Measurements from ENCODE around the gene NETO1.

NETO1 gene

GRCh38 chr18:72834731-72835130 is 33.1 kb downstream of the NETO1 start:
- H3K4me1 ChIP-seq (ENCODE audit: control insufficient read depth, low read depth, low read length), result no peaks in the 10 kb centered on the region
- no peaks in the 10 kb centered on the region for H3K9me3 ChIP-seq (ENCODE audit: control insufficient read depth, low read depth, low read length)
- H3K36me3 ChIP-seq (ENCODE audit: control insufficient read depth, low read depth, low read length), result no peaks in the 10 kb centered on the region
- H3K4me3 ChIP-seq (ENCODE audit: low read length), result no peak overlapping the region
- H3K9ac ChIP-seq (ENCODE audit: low read length), result no peak overlapping the region
- H3K27me3 ChIP-seq (ENCODE audit: control insufficient read depth, insufficient read depth, low read length), result no peaks in the 10 kb centered on the region
- H3K27ac ChIP-seq (ENCODE audit: low read length), result no peak overlapping the region

- Histone ChIP-seq H3K36me3 (ENCODE audit: control insufficient read depth, low read depth, low read length) (no peaks in the 10 kb centered on the region), H3K9me3 (ENCODE audit: control insufficient read depth, low read depth, low read length) (no peaks in the 10 kb centered on the region), H3K9ac (ENCODE audit: low read length) (no peak overlapping the region), H3K4me3 (ENCODE audit: low read length) (no peak overlapping the region), H3K27me3 (ENCODE audit: control insufficient read depth, insufficient read depth, low read length) (no peaks in the 10 kb centered on the region), H3K27ac (ENCODE audit: low read length) (no peak overlapping the region), H3K4me1 (ENCODE audit: control insufficient read depth, low read depth, low read length) (no peaks in the 10 kb centered on the region)
Observed at GRCh38 chr18:72833471-72833870, 34.3 kb downstream of the NETO1 start.

GRCh38 chr18:72830109-72830508 is 37.7 kb downstream of the NETO1 start:
- H3K4me3 ChIP-seq (ENCODE audit: low read length), result no peak overlapping the region
- no peaks in the 10 kb centered on the region for H3K36me3 ChIP-seq (ENCODE audit: control insufficient read depth, low read depth, low read length)
- H3K27me3 ChIP-seq (ENCODE audit: control insufficient read depth, insufficient read depth, low read length), result no peaks in the 10 kb centered on the region
- no peaks in the 10 kb centered on the region for H3K4me1 ChIP-seq (ENCODE audit: control insufficient read depth, low read depth, low read length)
- H3K27ac ChIP-seq (ENCODE audit: low read length), result no peak overlapping the region
- no peaks in the 10 kb centered on the region for H3K9me3 ChIP-seq (ENCODE audit: control insufficient read depth, low read depth, low read length)
- H3K9ac ChIP-seq (ENCODE audit: low read length), result no peak overlapping the region

GRCh38 chr18:72828601-72829000 is 39.2 kb downstream of the NETO1 start:
- Histone ChIP-seq H3K27ac (ENCODE audit: low read length) (no peak overlapping the region), H3K9ac (ENCODE audit: low read length) (no peak overlapping the region), H3K27me3 (ENCODE audit: control insufficient read depth, insufficient read depth, low read length) (no peaks in the 10 kb centered on the region), H3K9me3 (ENCODE audit: control insufficient read depth, low read depth, low read length) (no peaks in the 10 kb centered on the region), H3K4me1 (ENCODE audit: control insufficient read depth, low read depth, low read length) (no peaks in the 10 kb centered on the region), H3K4me3 (ENCODE audit: low read length) (no peak overlapping the region), H3K36me3 (ENCODE audit: control insufficient read depth, low read depth, low read length) (no peaks in the 10 kb centered on the region)

GRCh38 chr18:72826736-72827135 is 41.1 kb downstream of the NETO1 start:
- H3K27ac ChIP-seq (ENCODE audit: low read length), result no peak overlapping the region
- no peaks in the 10 kb centered on the region for H3K9me3 ChIP-seq (ENCODE audit: control insufficient read depth, low read depth, low read length)
- H3K36me3 ChIP-seq (ENCODE audit: control insufficient read depth, low read depth, low read length), result no peaks in the 10 kb centered on the region
- H3K4me1 ChIP-seq (ENCODE audit: control insufficient read depth, low read depth, low read length), result no peaks in the 10 kb centered on the region
- H3K9ac ChIP-seq (ENCODE audit: low read length), result no peak overlapping the region
- H3K27me3 ChIP-seq (ENCODE audit: control insufficient read depth, insufficient read depth, low read length), result no peaks in the 10 kb centered on the region
- no peak overlapping the region for H3K4me3 ChIP-seq (ENCODE audit: low read length)

- no peak overlapping the region for H3K9ac ChIP-seq (ENCODE audit: low read length)
- H3K9me3 ChIP-seq (ENCODE audit: control insufficient read depth, low read depth, low read length), result no peaks in the 10 kb centered on the region
- no peaks in the 10 kb centered on the region for H3K4me1 ChIP-seq (ENCODE audit: control insufficient read depth, low read depth, low read length)
- H3K4me3 ChIP-seq (ENCODE audit: low read length), result no peak overlapping the region
- H3K36me3 ChIP-seq (ENCODE audit: control insufficient read depth, low read depth, low read length), result no peaks in the 10 kb centered on the region
- no peaks in the 10 kb centered on the region for H3K27me3 ChIP-seq (ENCODE audit: control insufficient read depth, insufficient read depth, low read length)
- H3K27ac ChIP-seq (ENCODE audit: low read length), result no peak overlapping the region
Observed at GRCh38 chr18:72823345-72823744, 44.4 kb downstream of the NETO1 start.

- no peaks in the 10 kb centered on the region for H3K4me1 ChIP-seq (ENCODE audit: control insufficient read depth, low read depth, low read length)
- no peak overlapping the region for H3K9ac ChIP-seq (ENCODE audit: low read length)
- H3K27ac ChIP-seq (ENCODE audit: low read length), result no peak overlapping the region
- H3K9me3 ChIP-seq (ENCODE audit: control insufficient read depth, low read depth, low read length), result no peaks in the 10 kb centered on the region
- no peak overlapping the region for H3K4me3 ChIP-seq (ENCODE audit: low read length)
- H3K36me3 ChIP-seq (ENCODE audit: control insufficient read depth, low read depth, low read length), result no peaks in the 10 kb centered on the region
- H3K27me3 ChIP-seq (ENCODE audit: control insufficient read depth, insufficient read depth, low read length), result no peaks in the 10 kb centered on the region
Observed at GRCh38 chr18:72822202-72822601, 45.6 kb downstream of the NETO1 start.

- Histone ChIP-seq H3K36me3 (ENCODE audit: control insufficient read depth, low read depth, low read length) (no peaks in the 10 kb centered on the region), H3K4me1 (ENCODE audit: control insufficient read depth, low read depth, low read length) (no peaks in the 10 kb centered on the region), H3K4me3 (ENCODE audit: low read length) (no peak overlapping the region), H3K9me3 (ENCODE audit: control insufficient read depth, low read depth, low read length) (no peaks in the 10 kb centered on the region), H3K27me3 (ENCODE audit: control insufficient read depth, insufficient read depth, low read length) (no peaks in the 10 kb centered on the region), H3K9ac (ENCODE audit: low read length) (no peak overlapping the region), H3K27ac (ENCODE audit: low read length) (no peak overlapping the region)
Observed at GRCh38 chr18:72820571-72820970, 47.2 kb downstream of the NETO1 start.

GRCh38 chr18:72819050-72819449 is 48.7 kb downstream of the NETO1 start:
- H3K4me1 ChIP-seq (ENCODE audit: control insufficient read depth, low read depth, low read length), result no peaks in the 10 kb centered on the region
- H3K9ac ChIP-seq (ENCODE audit: low read length), result no peak overlapping the region
- no peaks in the 10 kb centered on the region for H3K27me3 ChIP-seq (ENCODE audit: control insufficient read depth, insufficient read depth, low read length)
- no peak overlapping the region for H3K27ac ChIP-seq (ENCODE audit: low read length)
- no peaks in the 10 kb centered on the region for H3K36me3 ChIP-seq (ENCODE audit: control insufficient read depth, low read depth, low read length)
- H3K9me3 ChIP-seq (ENCODE audit: control insufficient read depth, low read depth, low read length), result no peaks in the 10 kb centered on the region
- H3K4me3 ChIP-seq (ENCODE audit: low read length), result no peak overlapping the region

GRCh38 chr18:72811047-72811446 is 56.7 kb downstream of the NETO1 start:
- Histone ChIP-seq H3K9ac (ENCODE audit: low read length) (no peak overlapping the region), H3K36me3 (ENCODE audit: control insufficient read depth, low read depth, low read length) (no peaks in the 10 kb centered on the region), H3K4me1 (ENCODE audit: control insufficient read depth, low read depth, low read length) (no peaks in the 10 kb centered on the region), H3K9me3 (ENCODE audit: control insufficient read depth, low read depth, low read length) (no peaks in the 10 kb centered on the region), H3K27me3 (ENCODE audit: control insufficient read depth, insufficient read depth, low read length) (no peaks in the 10 kb centered on the region), H3K4me3 (ENCODE audit: low read length) (no peak overlapping the region), H3K27ac (ENCODE audit: low read length) (no peak overlapping the region)

- no peaks in the 10 kb centered on the region for H3K36me3 ChIP-seq (ENCODE audit: control insufficient read depth, low read depth, low read length)
- no peak overlapping the region for H3K9ac ChIP-seq (ENCODE audit: low read length)
- H3K27me3 ChIP-seq (ENCODE audit: control insufficient read depth, insufficient read depth, low read length), result no peaks in the 10 kb centered on the region
- H3K4me1 ChIP-seq (ENCODE audit: control insufficient read depth, low read depth, low read length), result no peaks in the 10 kb centered on the region
- no peak overlapping the region for H3K4me3 ChIP-seq (ENCODE audit: low read length)
- no peak overlapping the region for H3K27ac ChIP-seq (ENCODE audit: low read length)
- no peaks in the 10 kb centered on the region for H3K9me3 ChIP-seq (ENCODE audit: control insufficient read depth, low read depth, low read length)
Observed at GRCh38 chr18:72808680-72809079, 59.1 kb downstream of the NETO1 start.

GRCh38 chr18:72799106-72799505 is 68.7 kb downstream of the NETO1 start:
- no peaks in the 10 kb centered on the region for H3K9me3 ChIP-seq (ENCODE audit: control insufficient read depth, low read depth, low read length)
- H3K27ac ChIP-seq (ENCODE audit: low read length), result no peak overlapping the region
- no peaks in the 10 kb centered on the region for H3K36me3 ChIP-seq (ENCODE audit: control insufficient read depth, low read depth, low read length)
- H3K27me3 ChIP-seq (ENCODE audit: control insufficient read depth, insufficient read depth, low read length), result no peaks in the 10 kb centered on the region
- H3K4me3 ChIP-seq (ENCODE audit: low read length), result no peak overlapping the region
- H3K4me1 ChIP-seq (ENCODE audit: control insufficient read depth, low read depth, low read length), result peaks cover 6% of the 10 kb centered on the region
- no peak overlapping the region for H3K9ac ChIP-seq (ENCODE audit: low read length)

All from iPS-18a (cell line).